K562 (cell line): Measurements from ENCODE around the gene GAK. TPM values are rescaled to one million over a fixed set of nuclear protein-coding genes. Genes with fewer than 3 reads are reported as not detected.

Experiments used
- BHLHE40 ChIP-seq: IDR thresholded peaks from 2 replicates; pipeline ENCODE4 v1.6.1; 2011; ENCODE audit warnings: low read length, improper control_type of control experiment
- C11orf30 ChIP-seq: fragments of 450-650 bp; IDR thresholded peaks from 2 replicates; pipeline ENCODE4 v1.6.1; 2016; ENCODE audit warnings: low read depth, mild to moderate bottlenecking
- HNRNPK ChIP-seq: fragments of 200-400 bp; formaldehyde crosslinking; IDR thresholded peaks from one replicate; pipeline ENCODE4 v1.6.1; 2018; ENCODE audit warnings: mild to moderate bottlenecking, low read depth, low read length; ENCODE audit not compliant: poor library complexity, severe bottlenecking
- HNRNPLL ChIP-seq: fragments of 200-400 bp; formaldehyde crosslinking; IDR thresholded peaks from 2 replicates; pipeline ENCODE4 v1.6.1; 2017; ENCODE audit warnings: low read length, low read depth, mild to moderate bottlenecking; ENCODE audit not compliant: poor library complexity, severe bottlenecking
- MTA1 ChIP-seq: fragments of 450-650 bp; IDR thresholded peaks from 2 replicates; pipeline ENCODE4 v1.6.1; 2017; ENCODE audit warnings: borderline replicate concordance
- MXI1 ChIP-seq: IDR thresholded peaks from 2 replicates; pipeline ENCODE4 v1.6.1; 2011; ENCODE audit warnings: low read depth, mild to moderate bottlenecking, improper control_type of control experiment, low read length
- MYC ChIP-seq, 2 experiments: fragments of 250-450 bp in 1 of 2; sonication (Bioruptor Pico) in 1 of 2; IDR thresholded peaks; 2 replicates each; pipeline versions ENCODE4 v1.5.1 to v1.6.1; 2012 to 2021; ENCODE audit warnings: low read depth in 2 of 2, borderline replicate concordance in 1 of 2, improper control_type of control experiment in 1 of 2, low read length in 1 of 2, mild to moderate bottlenecking in 1 of 2, moderate library complexity in 1 of 2
- SOX6 ChIP-seq: fragments of 450-650 bp; IDR thresholded peaks from 2 replicates; pipeline ENCODE4 v1.6.1; 2014; ENCODE audit warnings: mild to moderate bottlenecking
- SPI1 ChIP-seq: IDR thresholded peaks from 2 replicates; pipeline ENCODE4 v1.6.1; 2011; ENCODE audit warnings: low read depth, low read length, control low read depth, borderline replicate concordance
- STAG1 ChIP-seq: sonication (generic); formaldehyde crosslinking; IDR thresholded peaks from 2 replicates; pipeline ENCODE4 v1.5.0; 2020; ENCODE audit warnings: missing genetic modification reagents, borderline replicate concordance
- SUPT5H ChIP-seq: fragments of 450-650 bp; IDR thresholded peaks from 2 replicates; pipeline ENCODE4 v1.6.1; 2016
- ZNF3 ChIP-seq: fragments of 250-450 bp; sonication (Bioruptor Pico); IDR thresholded peaks from 2 replicates; pipeline ENCODE4 v1.5.0; 2021; ENCODE audit warnings: mild to moderate bottlenecking, moderate library complexity
- ZSCAN32 ChIP-seq: fragments of 450-650 bp; formaldehyde crosslinking; IDR thresholded peaks from 2 replicates; pipeline ENCODE4 v1.4.0; 2020; ENCODE audit warnings: mild to moderate bottlenecking, moderate library complexity
- polyA plus RNA-seq, 8 experiments: library from polyadenylated mRNA; depleted of rRNA in 4 of 8; stranded (reverse) in 5 of 8; unstranded in 3 of 8; fragments of >200 nt; fragmentation: Nextera tagmentation in 2 of 8; fragmentation: Illumina TruSeq in 1 of 8; extraction: Ambion mirVana in 2 of 8; extraction: Trizol in 1 of 8; gene quantifications; 2 replicates each; pipeline versions ENCODE4 v1.2.1 to v1.2.3, GENCODE V29; 2011 to 2014; ENCODE audit warnings: inconsistent platforms in 1 of 8, missing spikeins in 1 of 8
- total RNA-seq, 7 experiments: library from RNA; depleted of rRNA in 6 of 7; stranded (reverse); fragments of >200 nt in 6 of 7; fragmentation: Illumina TruSeq in 2 of 7; extraction: Trizol in 2 of 7; gene quantifications; 2 replicates each; pipeline versions ENCODE4 v1.2.1 to v1.2.3, GENCODE V29; 2011 to 2021; ENCODE audit warnings: low replicate concordance in 1 of 7
- TF ChIP-seq, protein P1 (sequence below): sonication (generic); formaldehyde crosslinking; IDR thresholded peaks from 2 replicates; pipeline ENCODE4 v1.8.0; 2022; ENCODE audit warnings: mild to moderate bottlenecking, missing genetic modification reagents
- TF ChIP-seq, protein P2 (sequence below): fragments of 450-650 bp; IDR thresholded peaks from 2 replicates; pipeline ENCODE4 v1.6.1; 2017; ENCODE audit warnings: antibody characterized with exemption, mild to moderate bottlenecking
- TF ChIP-seq, protein P3 (sequence below): fragments of 200-800 bp; sonication (Bioruptor generic); IDR thresholded peaks from 2 replicates; pipeline ENCODE4 v1.6.1; 2017; ENCODE audit warnings: missing genetic modification characterization, missing compliant biosample characterization
- TF ChIP-seq, protein P4 (sequence below): fragments of 250-450 bp; sonication (Bioruptor Pico); IDR thresholded peaks from 2 replicates; pipeline ENCODE4 v1.9.0; 2021; ENCODE audit warnings: mild to moderate bottlenecking, inconsistent platforms

GAK gene
- total and polyA plus RNA-seq, 9 of the 15 experiments (the other 6 are each of a cell fraction or from before 2014, with no cell fraction given): 1.3 to 102 (median 16.2) TPM

DNA sequence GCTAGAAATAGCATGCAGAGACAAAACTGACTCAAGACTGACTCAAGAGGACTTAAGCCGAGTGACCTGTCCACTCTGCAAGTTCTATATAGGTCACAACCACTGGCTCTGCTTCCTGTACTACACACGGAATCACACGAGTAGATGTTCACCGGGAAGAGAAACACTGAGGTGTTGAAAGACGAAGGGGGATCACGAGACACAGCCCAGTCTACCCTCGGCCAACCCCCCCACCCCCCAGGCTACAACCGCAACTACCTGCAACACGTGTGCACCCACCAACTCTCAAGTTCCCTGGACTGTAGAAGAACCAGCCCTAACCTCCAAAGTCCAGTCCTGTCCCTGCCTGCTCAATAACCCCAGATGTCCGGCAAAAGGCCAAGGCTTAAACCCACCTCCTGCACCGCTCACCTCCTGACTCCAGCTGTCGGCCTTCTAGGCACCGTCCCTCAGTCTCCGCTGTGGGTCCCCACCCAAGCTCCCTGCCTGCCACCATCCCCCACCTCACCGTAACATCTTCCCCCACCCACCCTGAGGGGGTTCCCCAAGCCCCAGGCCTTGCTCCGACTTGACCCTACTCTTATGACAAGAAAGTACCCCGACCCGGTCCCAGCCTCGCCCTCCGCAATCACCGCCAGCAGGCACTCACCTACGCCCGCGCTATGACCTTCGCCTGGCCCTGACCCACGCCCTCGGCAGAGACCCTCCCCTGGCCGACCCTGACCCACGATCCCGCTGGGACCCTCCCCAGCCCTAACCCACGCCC, 739 bp downstream of the GAK start (continued):
- TF ChIP-seq SOX6: no peak
- TF ChIP-seq, protein P1, sequence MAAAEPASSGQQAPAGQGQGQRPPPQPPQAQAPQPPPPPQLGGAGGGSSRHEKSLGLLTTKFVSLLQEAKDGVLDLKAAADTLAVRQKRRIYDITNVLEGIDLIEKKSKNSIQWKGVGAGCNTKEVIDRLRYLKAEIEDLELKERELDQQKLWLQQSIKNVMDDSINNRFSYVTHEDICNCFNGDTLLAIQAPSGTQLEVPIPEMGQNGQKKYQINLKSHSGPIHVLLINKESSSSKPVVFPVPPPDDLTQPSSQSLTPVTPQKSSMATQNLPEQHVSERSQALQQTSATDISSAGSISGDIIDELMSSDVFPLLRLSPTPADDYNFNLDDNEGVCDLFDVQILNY: no peak
- TF ChIP-seq SUPT5H: no peak
- no peak for TF ChIP-seq MYC (IDR thresholded peaks at IDR 0.05; ENCODE audit: low read depth, low read length)
- no peak for TF ChIP-seq MYC (CRISPR knock-in tag; IDR thresholded peaks at IDR 0.05; ENCODE audit: borderline replicate concordance, low read depth)
- no peak for TF ChIP-seq HNRNPLL
- TF ChIP-seq MXI1: no peak
- 0 out of 2 replicates have a peak, but pooled peaks have one; percentile 17 for TF ChIP-seq STAG1
- TF ChIP-seq, protein P2, sequence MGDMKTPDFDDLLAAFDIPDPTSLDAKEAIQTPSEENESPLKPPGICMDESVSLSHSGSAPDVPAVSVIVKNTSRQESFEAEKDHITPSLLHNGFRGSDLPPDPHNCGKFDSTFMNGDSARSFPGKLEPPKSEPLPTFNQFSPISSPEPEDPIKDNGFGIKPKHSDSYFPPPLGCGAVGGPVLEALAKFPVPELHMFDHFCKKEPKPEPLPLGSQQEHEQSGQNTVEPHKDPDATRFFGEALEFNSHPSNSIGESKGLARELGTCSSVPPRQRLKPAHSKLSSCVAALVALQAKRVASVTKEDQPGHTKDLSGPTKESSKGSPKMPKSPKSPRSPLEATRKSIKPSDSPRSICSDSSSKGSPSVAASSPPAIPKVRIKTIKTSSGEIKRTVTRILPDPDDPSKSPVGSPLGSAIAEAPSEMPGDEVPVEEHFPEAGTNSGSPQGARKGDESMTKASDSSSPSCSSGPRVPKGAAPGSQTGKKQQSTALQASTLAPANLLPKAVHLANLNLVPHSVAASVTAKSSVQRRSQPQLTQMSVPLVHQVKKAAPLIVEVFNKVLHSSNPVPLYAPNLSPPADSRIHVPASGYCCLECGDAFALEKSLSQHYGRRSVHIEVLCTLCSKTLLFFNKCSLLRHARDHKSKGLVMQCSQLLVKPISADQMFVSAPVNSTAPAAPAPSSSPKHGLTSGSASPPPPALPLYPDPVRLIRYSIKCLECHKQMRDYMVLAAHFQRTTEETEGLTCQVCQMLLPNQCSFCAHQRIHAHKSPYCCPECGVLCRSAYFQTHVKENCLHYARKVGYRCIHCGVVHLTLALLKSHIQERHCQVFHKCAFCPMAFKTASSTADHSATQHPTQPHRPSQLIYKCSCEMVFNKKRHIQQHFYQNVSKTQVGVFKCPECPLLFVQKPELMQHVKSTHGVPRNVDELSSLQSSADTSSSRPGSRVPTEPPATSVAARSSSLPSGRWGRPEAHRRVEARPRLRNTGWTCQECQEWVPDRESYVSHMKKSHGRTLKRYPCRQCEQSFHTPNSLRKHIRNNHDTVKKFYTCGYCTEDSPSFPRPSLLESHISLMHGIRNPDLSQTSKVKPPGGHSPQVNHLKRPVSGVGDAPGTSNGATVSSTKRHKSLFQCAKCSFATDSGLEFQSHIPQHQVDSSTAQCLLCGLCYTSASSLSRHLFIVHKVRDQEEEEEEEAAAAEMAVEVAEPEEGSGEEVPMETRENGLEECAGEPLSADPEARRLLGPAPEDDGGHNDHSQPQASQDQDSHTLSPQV: no peak
- TF ChIP-seq, protein P3, sequence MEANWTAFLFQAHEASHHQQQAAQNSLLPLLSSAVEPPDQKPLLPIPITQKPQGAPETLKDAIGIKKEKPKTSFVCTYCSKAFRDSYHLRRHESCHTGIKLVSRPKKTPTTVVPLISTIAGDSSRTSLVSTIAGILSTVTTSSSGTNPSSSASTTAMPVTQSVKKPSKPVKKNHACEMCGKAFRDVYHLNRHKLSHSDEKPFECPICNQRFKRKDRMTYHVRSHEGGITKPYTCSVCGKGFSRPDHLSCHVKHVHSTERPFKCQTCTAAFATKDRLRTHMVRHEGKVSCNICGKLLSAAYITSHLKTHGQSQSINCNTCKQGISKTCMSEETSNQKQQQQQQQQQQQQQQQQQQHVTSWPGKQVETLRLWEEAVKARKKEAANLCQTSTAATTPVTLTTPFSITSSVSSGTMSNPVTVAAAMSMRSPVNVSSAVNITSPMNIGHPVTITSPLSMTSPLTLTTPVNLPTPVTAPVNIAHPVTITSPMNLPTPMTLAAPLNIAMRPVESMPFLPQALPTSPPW (CRISPR knock-in tag): peak; percentile 26; the same call in 1 of the 2 replicates
- no peak for TF ChIP-seq ZNF3 (CRISPR knock-in tag)
- TF ChIP-seq C11orf30: no peak
- no peak for TF ChIP-seq MTA1
- peak; percentile 53; the same call in 1 of the 2 replicates for TF ChIP-seq BHLHE40
- no peak for TF ChIP-seq HNRNPK
- TF ChIP-seq ZSCAN32: no peak
- TF ChIP-seq, protein P4, sequence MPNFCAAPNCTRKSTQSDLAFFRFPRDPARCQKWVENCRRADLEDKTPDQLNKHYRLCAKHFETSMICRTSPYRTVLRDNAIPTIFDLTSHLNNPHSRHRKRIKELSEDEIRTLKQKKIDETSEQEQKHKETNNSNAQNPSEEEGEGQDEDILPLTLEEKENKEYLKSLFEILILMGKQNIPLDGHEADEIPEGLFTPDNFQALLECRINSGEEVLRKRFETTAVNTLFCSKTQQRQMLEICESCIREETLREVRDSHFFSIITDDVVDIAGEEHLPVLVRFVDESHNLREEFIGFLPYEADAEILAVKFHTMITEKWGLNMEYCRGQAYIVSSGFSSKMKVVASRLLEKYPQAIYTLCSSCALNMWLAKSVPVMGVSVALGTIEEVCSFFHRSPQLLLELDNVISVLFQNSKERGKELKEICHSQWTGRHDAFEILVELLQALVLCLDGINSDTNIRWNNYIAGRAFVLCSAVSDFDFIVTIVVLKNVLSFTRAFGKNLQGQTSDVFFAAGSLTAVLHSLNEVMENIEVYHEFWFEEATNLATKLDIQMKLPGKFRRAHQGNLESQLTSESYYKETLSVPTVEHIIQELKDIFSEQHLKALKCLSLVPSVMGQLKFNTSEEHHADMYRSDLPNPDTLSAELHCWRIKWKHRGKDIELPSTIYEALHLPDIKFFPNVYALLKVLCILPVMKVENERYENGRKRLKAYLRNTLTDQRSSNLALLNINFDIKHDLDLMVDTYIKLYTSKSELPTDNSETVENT (CRISPR knock-in tag): no peak
- no peak for TF ChIP-seq SPI1
